OCI-LY7 (cell line): ENCODE results near the gene GNAQ. TPM values are rescaled to one million over a fixed set of nuclear protein-coding genes. Genes with fewer than 3 reads are reported as not detected.

Experiments
- BruUV-seq: library from RNA; stranded (reverse); fragments of 400-500 nt; replicated peaks from 2 replicates; lab custom pipeline; 2021; lab: Mats Ljungman, UMichigan
- CTCF ChIA-PET: fragments of 300-600 bp; sonication (Branson Sonifier 250); formaldehyde crosslinking; loops from one replicate; lab custom pipeline; 2022; ENCODE audit warnings: antibody characterized with exemption; ENCODE audit not compliant: unreplicated experiment; lab: Charles Lee
- POLR2A ChIA-PET: fragments of 300-600 bp; sonication (Branson Sonifier 250); formaldehyde crosslinking; loops from one replicate; lab custom pipeline; 2022; ENCODE audit warnings: antibody characterized with exemption; lab: Charles Lee
- DNase-seq: peaks from one replicate; pipeline ENCODE4 v3.0.0-alpha.2; 2015; ENCODE audit warnings: low spot score
- H2AFZ ChIP-seq: fragments of 200-600 bp; sonication (generic), shearing (Covaris generic); 2 replicates; pipeline ENCODE4 v1.6.1; 2014; ENCODE audit warnings: mild to moderate bottlenecking, antibody characterized with exemption, low read length, moderate library complexity
- H3K27ac ChIP-seq: fragments of 200-600 bp; sonication (generic); 2 replicates; pipeline ENCODE4 v1.5.1; 2014; ENCODE audit warnings: mixed run types, low read depth, mild to moderate bottlenecking, moderate library complexity, low read length, inconsistent platforms; ENCODE audit not compliant: poor library complexity, severe bottlenecking
- H3K36me3 ChIP-seq: fragments of 200-600 bp; sonication (generic); 2 replicates; pipeline ENCODE4 v1.6.1; 2014; ENCODE audit warnings: mild to moderate bottlenecking, antibody characterized with exemption, low read length, moderate library complexity, mixed read lengths; ENCODE audit not compliant: insufficient read depth
- H3K4me1 ChIP-seq: fragments of 200-600 bp; sonication (generic); 2 replicates; pipeline ENCODE4 v1.5.1; 2014; ENCODE audit warnings: mild to moderate bottlenecking, low read length; ENCODE audit not compliant: insufficient read depth, poor library complexity, severe bottlenecking
- H3K4me2 ChIP-seq: fragments of 200-600 bp; sonication (generic); 2 replicates; pipeline ENCODE4 v1.6.1; 2014; ENCODE audit warnings: mild to moderate bottlenecking, low read length
- H3K4me3 ChIP-seq: fragments of 200-600 bp; sonication (generic); 2 replicates; pipeline ENCODE4 v1.5.1; 2014; ENCODE audit warnings: mild to moderate bottlenecking, low read depth, low read length; ENCODE audit not compliant: poor library complexity, severe bottlenecking
- H3K79me2 ChIP-seq: fragments of 200-600 bp; sonication (generic); 2 replicates; pipeline ENCODE4 v1.6.1; 2016; ENCODE audit warnings: low read depth, mild to moderate bottlenecking, low read length, moderate library complexity, mixed read lengths; ENCODE audit not compliant: insufficient read depth
- H3K9me2 ChIP-seq: fragments of 200-600 bp; sonication (generic); 2 replicates; pipeline ENCODE4 v1.6.1; 2016; ENCODE audit warnings: mild to moderate bottlenecking, low read length, mixed read lengths; ENCODE audit not compliant: insufficient read depth
- H3K9me3 ChIP-seq: fragments of 200-600 bp; sonication (generic); 2 replicates; pipeline ENCODE4 v1.6.1; 2014; ENCODE audit warnings: mild to moderate bottlenecking, mixed run types, low read length, mixed read lengths
- H4K20me1 ChIP-seq: fragments of 200-600 bp; sonication (generic); 2 replicates; pipeline ENCODE4 v1.6.1; 2014; ENCODE audit warnings: mild to moderate bottlenecking, antibody characterized with exemption, low read length, moderate library complexity, mixed read lengths; ENCODE audit not compliant: insufficient read depth
- EZH2phosphoT487 ChIP-seq: fragments of 200-600 bp; sonication (generic); IDR thresholded peaks from 2 replicates; pipeline ENCODE4 v1.6.1; 2018; ENCODE audit warnings: low read depth, borderline replicate concordance, mild to moderate bottlenecking, mixed run types, antibody characterized with exemption, low read length, moderate library complexity, mixed read lengths
- intact Hi-C: fragments of 100-400 bp; cut with micrococcal nuclease; formaldehyde crosslinking; loops from one replicate; pipeline ENCODE4 v1.10.0; 2022; ENCODE audit not compliant: unreplicated experiment
- total RNA-seq, 2 experiments: library from RNA; depleted of rRNA in 1 of 2; stranded (reverse); fragments of >200 nt in 1 of 2; shearing (Covaris generic) in 1 of 2; gene quantifications; 2 replicates each; pipeline ENCODE4 v1.2.3, GENCODE V29; 2014 to 2022
- TF ChIP-seq, protein P1 (sequence below): fragments of 200-600 bp; sonication (generic); conservative IDR thresholded peaks from 2 replicates; pipeline ENCODE4 v1.5.1; 2014; ENCODE audit warnings: mild to moderate bottlenecking, antibody characterized with exemption, low read length, moderate library complexity, mixed read lengths

GNAQ gene
- total RNA-seq, 2 experiments from 2014 or later = not detected

DNA sequence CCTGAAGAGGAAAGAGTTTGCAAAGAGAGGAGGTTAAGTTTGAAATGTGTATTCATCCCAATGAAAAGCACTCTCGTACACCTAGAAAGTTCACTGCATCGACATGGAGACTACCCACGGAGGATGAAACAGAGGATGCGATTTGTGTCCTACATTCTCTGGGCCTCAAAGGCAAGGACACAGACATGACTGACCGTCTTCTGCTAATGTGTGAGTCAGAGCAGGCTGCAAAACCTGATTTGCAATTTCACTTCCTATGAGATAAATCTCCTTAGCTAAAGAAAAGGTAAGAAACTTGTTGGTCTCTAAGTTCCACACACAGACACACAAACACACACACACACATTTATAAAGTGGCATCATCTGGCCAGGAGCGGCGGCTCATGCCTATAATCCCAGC lies 98.6 kb downstream of the GNAQ start:
- ChIA-PET CTCF (no interaction called here), POLR2A (no interaction called here)
- peaks cover 11% of the 10 kb centered on the region for H3K4me1 ChIP-seq
- H3K9me3 ChIP-seq = no peaks in the 10 kb centered on the region
- no TSS peak for BruUV-seq
- no peaks in the 10 kb centered on the region for H3K36me3 ChIP-seq
- H2AFZ ChIP-seq = no peak overlapping the region
- H4K20me1 ChIP-seq = no peaks in the 10 kb centered on the region
- H3K27ac ChIP-seq = no peak overlapping the region
- H3K79me2 ChIP-seq = no peaks in the 10 kb centered on the region
- no peak overlapping the region for H3K4me3 ChIP-seq
- no peak overlapping the region for H3K4me2 ChIP-seq
- H3K9me2 ChIP-seq = no peaks in the 10 kb centered on the region
- DNase-seq = no peak
- no peak for TF ChIP-seq EZH2phosphoT487
- TF ChIP-seq, protein P1, sequence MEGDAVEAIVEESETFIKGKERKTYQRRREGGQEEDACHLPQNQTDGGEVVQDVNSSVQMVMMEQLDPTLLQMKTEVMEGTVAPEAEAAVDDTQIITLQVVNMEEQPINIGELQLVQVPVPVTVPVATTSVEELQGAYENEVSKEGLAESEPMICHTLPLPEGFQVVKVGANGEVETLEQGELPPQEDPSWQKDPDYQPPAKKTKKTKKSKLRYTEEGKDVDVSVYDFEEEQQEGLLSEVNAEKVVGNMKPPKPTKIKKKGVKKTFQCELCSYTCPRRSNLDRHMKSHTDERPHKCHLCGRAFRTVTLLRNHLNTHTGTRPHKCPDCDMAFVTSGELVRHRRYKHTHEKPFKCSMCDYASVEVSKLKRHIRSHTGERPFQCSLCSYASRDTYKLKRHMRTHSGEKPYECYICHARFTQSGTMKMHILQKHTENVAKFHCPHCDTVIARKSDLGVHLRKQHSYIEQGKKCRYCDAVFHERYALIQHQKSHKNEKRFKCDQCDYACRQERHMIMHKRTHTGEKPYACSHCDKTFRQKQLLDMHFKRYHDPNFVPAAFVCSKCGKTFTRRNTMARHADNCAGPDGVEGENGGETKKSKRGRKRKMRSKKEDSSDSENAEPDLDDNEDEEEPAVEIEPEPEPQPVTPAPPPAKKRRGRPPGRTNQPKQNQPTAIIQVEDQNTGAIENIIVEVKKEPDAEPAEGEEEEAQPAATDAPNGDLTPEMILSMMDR = no peak
- intact Hi-C loops = no loop called here

DNA sequence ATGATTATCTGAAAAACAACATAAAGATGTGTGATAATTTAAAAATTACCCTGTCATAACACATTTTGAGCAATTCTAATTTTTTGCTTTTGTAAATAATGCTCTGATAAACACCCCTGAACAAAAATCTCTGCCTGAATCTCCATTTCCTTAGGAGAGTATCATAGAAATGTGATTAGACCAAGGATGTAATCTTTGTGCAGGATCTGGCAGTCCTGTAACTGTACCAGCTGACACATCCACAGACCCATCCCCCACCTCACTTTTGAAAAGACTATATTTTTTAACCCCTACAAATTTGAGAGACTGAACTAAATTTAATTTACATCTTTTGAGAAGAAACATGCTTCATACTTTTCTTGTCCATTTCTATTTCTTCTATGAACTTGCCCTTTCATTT lies 101.7 kb downstream of the GNAQ start:
- H3K4me2 ChIP-seq = no peak overlapping the region
- no peak overlapping the region for H2AFZ ChIP-seq
- no peaks in the 10 kb centered on the region for H3K9me3 ChIP-seq
- H3K27ac ChIP-seq = no peak overlapping the region
- no peaks in the 10 kb centered on the region for H4K20me1 ChIP-seq
- ChIA-PET POLR2A (interaction anchor here (0.5 kb wide), 1 partner anchor 295 kb away, joined by 3 read pairs; no protein-coding TSS in a partner anchor), CTCF (no interaction called here)
- no peak overlapping the region for H3K4me3 ChIP-seq
- H3K4me1 ChIP-seq = no peaks in the 10 kb centered on the region
- no peaks in the 10 kb centered on the region for H3K79me2 ChIP-seq
- intact Hi-C loops = no loop called here
- DNase-seq = no peak
- H3K36me3 ChIP-seq = no peaks in the 10 kb centered on the region
- no peak for TF ChIP-seq EZH2phosphoT487
- TF ChIP-seq, protein P1 = no peak
- H3K9me2 ChIP-seq = no peaks in the 10 kb centered on the region
- BruUV-seq = no TSS peak

DNA sequence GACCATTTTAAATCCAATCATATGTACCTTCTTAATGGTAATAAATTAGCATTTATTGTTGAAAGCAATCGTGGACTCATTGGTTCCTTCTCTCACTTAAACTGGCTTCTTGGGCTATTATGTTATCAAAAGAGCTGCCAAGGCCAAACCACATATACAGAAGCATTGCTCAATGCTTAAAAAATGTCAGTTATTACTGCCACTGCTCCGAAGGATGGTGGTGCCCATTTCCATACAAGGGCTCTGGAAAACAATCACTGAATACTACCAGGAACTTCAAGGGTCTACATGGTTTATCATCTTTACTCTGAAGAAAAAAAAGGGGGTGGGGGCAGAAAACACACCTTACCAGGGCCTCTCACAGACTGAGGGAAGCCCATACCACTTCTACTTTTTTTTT lies 104.3 kb downstream of the GNAQ start:
- TF ChIP-seq, protein P1 = no peak
- no peak for TF ChIP-seq EZH2phosphoT487
- Histone ChIP-seq H3K79me2 (no peaks in the 10 kb centered on the region), H3K4me3 (no peak overlapping the region), H3K9me2 (no peaks in the 10 kb centered on the region), H2AFZ (no peak overlapping the region), H3K9me3 (no peaks in the 10 kb centered on the region), H3K4me1 (no peaks in the 10 kb centered on the region), H3K36me3 (no peaks in the 10 kb centered on the region), H4K20me1 (no peaks in the 10 kb centered on the region), H3K27ac (no peak overlapping the region), H3K4me2 (no peak overlapping the region)
- ChIA-PET POLR2A (no interaction called here), CTCF (no interaction called here)
- no TSS peak for BruUV-seq
- intact Hi-C loops = no loop called here
- DNase-seq = no peak
